Activated T-helper 17 cell treated with anti-CD3 and anti-CD28 coated beads, Interleukin-2, amount 50 U/mL, for 72 hours (primary cell): Measurements from ENCODE around the gene SP8. TPM values are rescaled to one million over a fixed set of nuclear protein-coding genes. Genes with fewer than 3 reads are reported as not detected.
"Not testable (repeated sequence)": the region's sequence is repeated elsewhere in the genome, so short reads cannot be mapped to it uniquely, and the experiment has no call there.

ENCODE experiments used
- ATAC-seq: fragments of 150-1000 bp; cut with Tn5 transposase; replicated peaks from 2 replicates; pipeline ENCODE4 v1.10.0; 2021; ENCODE audit warnings: mild to moderate bottlenecking, moderate library complexity
- H3K27ac Mint-ChIP-seq: one replicate; pipeline ENCODE4 v1.8.0; 2022; ENCODE audit warnings: mixed read lengths
- H3K27me3 Mint-ChIP-seq: one replicate; pipeline ENCODE4 v1.8.0; 2022; ENCODE audit warnings: mixed read lengths
- H3K36me3 Mint-ChIP-seq: one replicate; pipeline ENCODE4 v1.8.0; 2022; ENCODE audit warnings: low read depth, mild to moderate bottlenecking, mixed read lengths
- H3K4me1 Mint-ChIP-seq: one replicate; pipeline ENCODE4 v1.8.0; 2022; ENCODE audit warnings: mixed read lengths
- H3K4me3 Mint-ChIP-seq: one replicate; pipeline ENCODE4 v1.8.0; 2022; ENCODE audit warnings: mild to moderate bottlenecking, mixed read lengths
- H3K9me3 Mint-ChIP-seq: one replicate; pipeline ENCODE4 v1.8.0; 2022; ENCODE audit warnings: mixed read lengths
- total RNA-seq, 2 donors: library from RNA; stranded (reverse); gene quantifications; one replicate each; pipeline ENCODE4 v1.2.3, GENCODE V29; 2022

The SP8 gene
- total RNA-seq: not detected

DNA sequence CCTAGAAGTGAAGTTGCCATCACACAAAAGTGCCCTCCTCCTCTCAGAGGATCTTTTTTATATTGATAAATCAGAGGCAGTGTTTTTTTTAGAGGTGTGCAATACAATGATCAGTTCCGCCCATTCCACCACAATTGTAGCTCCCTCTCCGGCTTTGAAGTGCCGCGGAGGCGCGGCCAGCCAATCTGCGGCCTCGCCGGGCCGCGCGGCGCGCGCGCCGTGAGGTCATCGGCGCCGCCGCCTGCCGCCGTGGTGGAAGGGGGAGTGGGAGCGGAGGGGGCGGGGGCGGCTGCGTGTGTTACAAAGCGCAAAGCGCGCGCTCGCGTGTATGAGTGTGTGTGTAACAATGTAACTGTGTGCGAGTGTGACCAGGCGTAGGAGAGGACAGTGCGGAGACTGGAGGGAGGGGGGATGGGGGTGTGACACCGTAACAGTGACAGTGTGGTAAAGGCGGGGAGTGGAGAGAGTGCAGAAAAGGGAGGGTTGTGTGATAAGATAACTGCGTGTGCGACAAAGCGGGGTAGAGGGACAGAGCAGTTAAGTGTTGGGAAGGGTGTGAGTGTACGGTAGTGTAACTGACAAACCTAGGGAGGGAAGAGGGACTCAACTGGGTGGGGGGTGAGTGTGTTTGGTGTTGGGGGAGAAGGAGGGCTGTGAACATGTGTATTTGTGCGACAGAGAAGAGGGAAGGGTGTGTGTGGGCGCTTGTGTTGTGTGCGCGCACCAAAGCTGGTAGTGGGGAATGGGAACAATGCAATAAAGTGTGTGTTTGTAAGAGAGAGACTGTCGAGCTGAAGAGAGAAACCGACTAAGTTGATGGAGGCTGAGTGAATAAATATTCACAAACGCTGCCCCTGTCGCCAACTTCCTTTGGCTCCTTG is at the start of gene SP8:
Gene SP8 (minus strand): TSS at position 108 of the 881 bp plus-strand sequence. CDS start 88 bp downstream, at position 20.
- peaks cover 5% of the 10 kb centered on the region for H3K9me3 Mint-ChIP-seq
- H3K36me3 Mint-ChIP-seq: peaks cover 32% of the 10 kb centered on the region
- H3K27ac Mint-ChIP-seq: no peak within 1 kb of the TSS
- H3K4me1 Mint-ChIP-seq: peaks cover 5% of the 10 kb centered on the region
- H3K4me3 Mint-ChIP-seq: peak within 1 kb of the TSS; percentile 48
- peaks cover 64% of the 10 kb centered on the region for H3K27me3 Mint-ChIP-seq
- peak; percentile 37 for ATAC-seq

- not testable (repeated sequence) for H3K9me3 Mint-ChIP-seq, H3K27me3 Mint-ChIP-seq, H3K4me1 Mint-ChIP-seq, H3K4me3 Mint-ChIP-seq, ATAC-seq, H3K36me3 Mint-ChIP-seq, H3K27ac Mint-ChIP-seq
These were observed 49.7 kb upstream of the SP8 start for GRCh38 chr7:20836424-20836823.

DNA sequence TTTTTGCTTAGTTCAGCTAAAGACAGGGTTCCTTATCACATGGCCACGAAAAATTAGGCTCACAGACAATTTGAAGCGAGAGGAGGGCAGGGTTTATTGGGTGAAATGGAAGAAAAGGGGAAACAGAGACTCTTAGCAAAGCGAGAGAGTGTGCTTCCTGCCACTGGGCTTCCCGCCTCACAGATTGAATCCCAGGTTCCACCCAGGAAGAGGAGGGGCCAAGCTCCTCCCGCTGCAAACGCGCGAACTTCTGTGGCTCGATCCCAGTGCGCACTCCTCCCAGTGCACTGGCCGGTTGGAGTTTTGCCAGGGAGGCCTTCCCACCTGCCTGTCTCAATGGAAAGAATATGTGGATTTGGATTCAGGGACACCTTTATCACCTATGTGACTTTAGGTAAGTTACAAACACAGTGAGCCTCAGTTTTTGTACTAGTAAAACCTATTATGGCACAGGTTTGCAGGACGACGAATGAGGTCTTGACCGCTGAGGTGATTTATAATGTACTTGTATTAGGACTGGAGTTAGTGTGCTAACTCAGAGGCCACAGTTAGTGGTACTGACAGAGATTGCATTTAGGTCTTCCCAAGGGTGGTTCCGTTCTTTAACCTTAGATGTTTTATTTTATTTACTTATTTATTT is 48.5 kb upstream of the SP8 start:
- no peaks in the 10 kb centered on the region for H3K36me3 Mint-ChIP-seq
- ATAC-seq: no peak
- H3K27ac Mint-ChIP-seq: no peak overlapping the region
- no peaks in the 10 kb centered on the region for H3K4me1 Mint-ChIP-seq
- H3K4me3 Mint-ChIP-seq: no peak overlapping the region
- H3K9me3 Mint-ChIP-seq: no peaks in the 10 kb centered on the region
- H3K27me3 Mint-ChIP-seq: peaks cover 9% of the 10 kb centered on the region

- Mint-ChIP-seq H3K36me3 (no peaks in the 10 kb centered on the region), H3K27ac (no peak overlapping the region), H3K27me3 (peaks cover 9% of the 10 kb centered on the region), H3K4me3 (no peak overlapping the region), H3K9me3 (no peaks in the 10 kb centered on the region), H3K4me1 (no peaks in the 10 kb centered on the region)
- ATAC-seq: no peak
These were observed 48.0 kb upstream of the SP8 start for GRCh38 chr7:20834656-20835055.

DNA sequence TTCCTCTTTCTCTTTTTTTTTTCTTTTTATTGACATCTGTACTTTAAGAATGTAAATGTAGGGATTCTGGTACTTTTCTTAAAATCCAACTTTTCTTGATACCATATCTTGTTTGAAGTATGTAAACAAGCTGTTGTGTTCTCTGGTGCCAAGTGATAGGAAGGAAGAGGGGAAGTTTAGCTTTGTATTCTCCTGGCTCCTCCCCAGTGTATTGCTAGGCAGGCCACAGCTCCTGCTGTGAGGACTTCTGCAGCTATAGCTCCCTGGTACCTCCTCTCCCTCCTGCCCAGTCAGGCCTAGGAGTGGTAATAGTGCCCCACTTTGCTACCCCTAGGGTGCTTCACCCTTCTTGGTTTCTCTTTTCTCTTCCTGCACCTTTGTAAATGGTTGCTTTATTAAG is 45.3 kb upstream of the SP8 start:
- Mint-ChIP-seq H3K4me1 (no peaks in the 10 kb centered on the region), H3K36me3 (no peaks in the 10 kb centered on the region), H3K27me3 (peaks cover 15% of the 10 kb centered on the region), H3K4me3 (no peak overlapping the region), H3K27ac (no peak overlapping the region), H3K9me3 (no peaks in the 10 kb centered on the region)
- no peak for ATAC-seq

DNA sequence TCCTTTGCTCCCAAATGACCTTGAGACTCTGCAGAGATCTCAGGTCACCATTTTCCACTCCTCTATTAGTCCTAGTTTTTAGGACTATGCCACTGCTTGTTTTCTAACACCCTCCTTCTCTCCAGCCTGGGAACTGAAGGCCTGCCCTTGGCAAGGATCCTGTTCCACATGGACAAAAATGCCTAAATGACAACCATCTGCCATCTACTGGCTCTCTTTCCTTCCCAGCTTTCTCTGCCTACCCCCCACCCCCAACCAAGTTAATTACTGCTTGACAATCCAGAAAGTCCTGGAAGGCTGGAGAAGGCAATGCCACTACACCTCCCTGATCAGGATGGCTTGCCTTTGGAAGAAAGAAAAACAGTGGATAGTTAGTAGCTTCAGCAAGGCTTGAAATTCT is 44.8 kb upstream of the SP8 start:
- H3K4me1 Mint-ChIP-seq: no peaks in the 10 kb centered on the region

DNA sequence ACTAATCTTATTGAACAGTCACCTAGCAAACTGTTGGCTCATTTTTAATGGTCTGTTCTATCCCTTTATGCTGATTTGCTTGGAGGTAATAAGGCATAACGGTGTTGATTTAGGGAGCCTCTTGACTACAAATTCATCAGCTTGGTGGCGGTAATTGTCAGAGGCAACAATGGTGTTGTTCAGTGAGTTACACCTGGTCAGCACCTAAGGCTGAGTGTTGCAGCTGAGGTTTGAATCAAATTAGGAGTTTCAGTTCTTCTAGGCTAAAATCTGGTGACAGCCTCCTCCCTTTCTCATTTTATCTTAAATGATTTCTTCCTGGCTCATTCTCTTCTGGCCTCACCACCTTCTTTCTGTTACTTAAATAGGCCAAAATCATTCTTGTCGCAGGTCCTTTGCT is 42.3 kb upstream of the SP8 start:
- H3K27ac Mint-ChIP-seq: no peak overlapping the region
- peaks cover 15% of the 10 kb centered on the region for H3K27me3 Mint-ChIP-seq
- no peaks in the 10 kb centered on the region for H3K9me3 Mint-ChIP-seq
- no peak for ATAC-seq
- no peaks in the 10 kb centered on the region for H3K4me1 Mint-ChIP-seq
- H3K36me3 Mint-ChIP-seq: no peaks in the 10 kb centered on the region
- no peak overlapping the region for H3K4me3 Mint-ChIP-seq

More for the DNA sequence above, 44.8 kb upstream of the SP8 start:
- Mint-ChIP-seq H3K27ac (no peak overlapping the region), H3K27me3 (peaks cover 15% of the 10 kb centered on the region), H3K4me3 (no peak overlapping the region), H3K9me3 (no peaks in the 10 kb centered on the region), H3K36me3 (no peaks in the 10 kb centered on the region)
- no peak for ATAC-seq

DNA sequence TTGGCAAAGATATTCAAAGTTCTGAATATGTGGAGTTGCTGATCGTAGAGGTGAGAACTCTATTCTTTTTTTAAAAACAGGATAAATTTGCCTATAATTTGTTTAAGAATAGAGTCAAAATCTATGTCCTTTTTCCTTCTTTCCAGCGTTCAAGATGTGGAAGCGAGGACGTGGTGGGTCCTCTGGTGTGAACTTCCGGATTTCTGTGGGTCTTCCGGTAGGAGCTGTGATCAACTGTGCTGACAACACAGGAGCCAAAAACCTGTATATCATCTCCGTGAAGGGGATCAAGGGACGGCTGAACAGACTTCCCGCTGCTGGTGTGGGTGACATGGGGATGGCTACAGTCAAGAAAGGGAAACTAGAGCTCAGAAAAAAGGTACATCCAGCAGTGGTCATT is 40.5 kb upstream of the SP8 start:
- H3K27ac Mint-ChIP-seq: no peak overlapping the region
- no peaks in the 10 kb centered on the region for H3K4me1 Mint-ChIP-seq
- H3K9me3 Mint-ChIP-seq: no peaks in the 10 kb centered on the region
- no peaks in the 10 kb centered on the region for H3K36me3 Mint-ChIP-seq
- ATAC-seq: no peak
- H3K4me3 Mint-ChIP-seq: no peak overlapping the region
- peaks cover 13% of the 10 kb centered on the region for H3K27me3 Mint-ChIP-seq

DNA sequence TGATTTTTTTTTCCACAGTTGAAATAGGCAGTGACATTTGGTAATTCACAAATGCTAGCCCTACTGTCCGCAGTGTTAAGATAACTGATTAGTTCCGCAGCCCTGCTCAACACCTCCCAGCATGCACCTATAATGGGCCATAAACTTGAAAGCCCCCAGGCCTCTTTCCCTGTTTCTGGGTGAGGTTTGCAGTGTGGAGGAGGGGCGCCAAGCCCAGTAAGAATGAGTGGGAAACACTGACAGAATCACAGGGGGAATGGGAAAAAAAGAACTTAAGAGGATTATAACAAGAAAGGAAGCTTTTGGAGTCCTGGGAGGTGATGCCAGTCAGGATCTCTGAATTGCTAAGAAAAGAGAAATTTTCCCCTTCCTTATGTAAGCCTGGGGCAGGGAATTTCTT is 39.6 kb upstream of the SP8 start:
- no peak for ATAC-seq
- Mint-ChIP-seq H3K36me3 (no peaks in the 10 kb centered on the region), H3K4me3 (no peak overlapping the region), H3K9me3 (no peaks in the 10 kb centered on the region), H3K27ac (no peak overlapping the region), H3K27me3 (peaks cover 9% of the 10 kb centered on the region), H3K4me1 (no peaks in the 10 kb centered on the region)

- Mint-ChIP-seq H3K36me3 (no peaks in the 10 kb centered on the region), H3K4me3 (no peak overlapping the region), H3K27me3 (peaks cover 6% of the 10 kb centered on the region), H3K4me1 (no peaks in the 10 kb centered on the region), H3K9me3 (no peaks in the 10 kb centered on the region), H3K27ac (no peak overlapping the region)
- no peak for ATAC-seq
These were observed 38.9 kb upstream of the SP8 start for GRCh38 chr7:20825555-20825954.

GRCh38 chr7:20821390-20821789 is 34.7 kb upstream of the SP8 start:
- not testable (repeated sequence) for ATAC-seq, H3K36me3 Mint-ChIP-seq, H3K4me3 Mint-ChIP-seq, H3K27me3 Mint-ChIP-seq, H3K27ac Mint-ChIP-seq, H3K4me1 Mint-ChIP-seq, H3K9me3 Mint-ChIP-seq

DNA sequence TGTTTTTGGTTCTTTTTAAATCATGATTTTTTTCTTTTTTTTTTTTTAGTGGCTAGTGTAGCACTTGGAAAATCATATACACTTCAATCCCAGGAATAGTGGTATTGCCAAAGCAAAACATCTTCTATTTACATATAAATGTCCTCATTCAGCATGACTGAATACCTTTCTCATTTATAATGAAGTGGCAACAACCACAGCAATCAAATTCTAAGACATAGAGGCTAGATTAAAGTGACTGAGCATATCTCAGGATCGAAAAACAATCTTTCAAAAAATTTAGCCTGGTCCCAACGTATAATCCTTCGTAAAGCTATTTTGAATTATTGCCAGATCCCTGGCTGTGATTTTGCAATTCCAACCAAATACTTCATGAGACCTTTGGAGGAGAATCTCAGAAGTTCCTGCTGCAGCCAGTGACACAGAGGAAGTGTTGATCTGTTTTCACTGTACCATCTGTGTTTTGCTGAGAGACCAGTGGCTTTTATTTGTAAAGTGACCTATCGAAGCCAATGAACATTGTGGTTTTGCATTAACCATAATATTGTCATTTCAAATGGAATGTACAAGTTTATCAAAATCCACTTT is 29.8 kb upstream of the SP8 start:
- H3K4me1 Mint-ChIP-seq: no peaks in the 10 kb centered on the region
- peaks cover 5% of the 10 kb centered on the region for H3K27me3 Mint-ChIP-seq
- H3K27ac Mint-ChIP-seq: no peak overlapping the region
- no peaks in the 10 kb centered on the region for H3K36me3 Mint-ChIP-seq
- no peak overlapping the region for H3K4me3 Mint-ChIP-seq
- no peaks in the 10 kb centered on the region for H3K9me3 Mint-ChIP-seq
- no peak for ATAC-seq

DNA sequence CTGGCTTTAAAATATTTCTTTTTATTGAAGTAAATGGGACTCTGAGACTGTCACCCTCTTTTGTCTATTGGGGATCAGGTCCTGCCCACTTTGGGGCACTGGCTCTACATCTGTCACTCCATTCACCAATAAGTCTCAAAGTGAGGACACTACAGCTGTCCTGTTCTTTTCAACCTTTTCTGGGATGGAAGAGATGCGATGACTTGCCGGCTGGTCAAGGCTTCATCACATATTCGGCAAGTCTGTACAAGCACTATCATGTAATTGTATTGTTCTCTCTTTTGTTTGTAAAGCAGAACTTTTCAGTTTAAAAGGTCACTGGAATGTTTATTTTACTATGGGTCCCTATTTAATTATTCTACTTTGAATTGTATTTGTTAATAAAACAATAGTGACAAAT is 17.7 kb upstream of the SP8 start:
- no peak overlapping the region for H3K4me3 Mint-ChIP-seq
- H3K27me3 Mint-ChIP-seq: peaks cover 15% of the 10 kb centered on the region
- no peak overlapping the region for H3K27ac Mint-ChIP-seq
- ATAC-seq: no peak
- H3K9me3 Mint-ChIP-seq: no peaks in the 10 kb centered on the region
- H3K4me1 Mint-ChIP-seq: no peaks in the 10 kb centered on the region
- no peaks in the 10 kb centered on the region for H3K36me3 Mint-ChIP-seq

GRCh38 chr7:20799566-20800366 is 13.1 kb upstream of the SP8 start:
- no peak for ATAC-seq
- Mint-ChIP-seq H3K4me1 (no peaks in the 10 kb centered on the region), H3K4me3 (no peak overlapping the region), H3K27ac (no peak overlapping the region), H3K36me3 (no peaks in the 10 kb centered on the region), H3K9me3 (no peaks in the 10 kb centered on the region), H3K27me3 (peaks cover 34% of the 10 kb centered on the region)
